H1 (cell line): ENCODE measurements around the gene CGRRF1. TPM values are rescaled to one million over a fixed set of nuclear protein-coding genes. Genes with fewer than 3 reads are reported as not detected.

ENCODE experiments used
- CTBP2 ChIP-seq: IDR thresholded peaks from 2 replicates; pipeline ENCODE4 v1.7.0; 2011; ENCODE audit warnings: borderline replicate concordance, mild to moderate bottlenecking, moderate library complexity, mixed read lengths, low read length; ENCODE audit not compliant: insufficient read depth, insufficient read length
- JUND ChIP-seq: IDR thresholded peaks from 2 replicates; pipeline ENCODE4 v1.6.1; 2011; ENCODE audit warnings: mild to moderate bottlenecking, improper control_type of control experiment, low read length
- KDM1A ChIP-seq: fragments of 200-600, 300-600 bp; sonication (generic); IDR thresholded peaks from 2 replicates; pipeline ENCODE4 v1.7.1; 2016; ENCODE audit warnings: mild to moderate bottlenecking, low read length, borderline replicate concordance
- KDM4A ChIP-seq: IDR thresholded peaks from one replicate; pipeline ENCODE4 v1.7.1; 2012; ENCODE audit warnings: low read depth, mild to moderate bottlenecking, moderate library complexity, low read length, inconsistent platforms; ENCODE audit not compliant: severe bottlenecking
- KDM5A ChIP-seq: fragments of 200-600 bp; IDR thresholded peaks from 2 replicates; pipeline ENCODE4 v1.7.1; 2012; ENCODE audit warnings: mild to moderate bottlenecking, low read length, inconsistent platforms, mixed read lengths
- RAD21 ChIP-seq, 2 experiments: IDR thresholded peaks in 1 of 2; conservative IDR thresholded peaks in 1 of 2; 2 replicates each; pipeline ENCODE4 v1.6.1; 2011; ENCODE audit warnings: low read depth in 2 of 2, low read length in 2 of 2, improper control_type of control experiment in 1 of 2, inconsistent platforms in 1 of 2, mild to moderate bottlenecking in 1 of 2, moderate library complexity in 1 of 2
- SAP30 ChIP-seq: fragments of 300-600 bp; sonication (generic); IDR thresholded peaks from 2 replicates; pipeline ENCODE4 v1.7.1; 2012; ENCODE audit warnings: low read length, moderate library complexity, mild to moderate bottlenecking, inconsistent platforms; ENCODE audit not compliant: insufficient read depth, insufficient replicate concordance
- SIX5 ChIP-seq: IDR thresholded peaks from 2 replicates; pipeline ENCODE4 v1.6.1; 2011; ENCODE audit warnings: mild to moderate bottlenecking, low read depth, low read length
- SP2 ChIP-seq: IDR thresholded peaks from 2 replicates; pipeline ENCODE4 v1.6.1; 2012; ENCODE audit warnings: mild to moderate bottlenecking, low read length, inconsistent platforms
- TAF1 ChIP-seq: IDR thresholded peaks from 2 replicates; pipeline ENCODE4 v1.6.1; 2011; ENCODE audit warnings: mild to moderate bottlenecking, low read depth, low read length
- polyA plus RNA-seq, 7 experiments: library from polyadenylated mRNA; depleted of rRNA in 3 of 7; stranded (reverse) in 5 of 7; unstranded in 2 of 7; fragments of >200 nt in 5 of 7; fragments of 200-250 nt in 2 of 7; gene quantifications; 1 replicate in 5 of 7; 2 replicates in 1 of 7; 4 replicates in 1 of 7; pipeline versions ENCODE4 v1.2.1 to v1.2.3, GENCODE V29; 2011 to 2013; ENCODE audit warnings: missing spikeins in 2 of 7, mixed read lengths in 2 of 7
- total RNA-seq: library from RNA; stranded (reverse); fragmentation: NEBNext Ultra II Directional; extraction: Animal tissue kit (Norgen Biotek cat#: 25700); gene quantifications from 2 replicates; pipeline ENCODE4 v1.2.1, GENCODE V29; 2021
- TF ChIP-seq, protein P1 (sequence below): fragments of 300-600 bp; sonication (generic); IDR thresholded peaks from 2 replicates; pipeline ENCODE4 v1.7.1; 2012; ENCODE audit warnings: low read length, moderate library complexity, mild to moderate bottlenecking, inconsistent platforms; ENCODE audit not compliant: insufficient replicate concordance

The CGRRF1 gene
- total and polyA plus RNA-seq, 2 of the 8 experiments (the other 6 are each of a cell fraction or from before 2014, with no cell fraction given) = 7.4 to 20.2 TPM

DNA sequence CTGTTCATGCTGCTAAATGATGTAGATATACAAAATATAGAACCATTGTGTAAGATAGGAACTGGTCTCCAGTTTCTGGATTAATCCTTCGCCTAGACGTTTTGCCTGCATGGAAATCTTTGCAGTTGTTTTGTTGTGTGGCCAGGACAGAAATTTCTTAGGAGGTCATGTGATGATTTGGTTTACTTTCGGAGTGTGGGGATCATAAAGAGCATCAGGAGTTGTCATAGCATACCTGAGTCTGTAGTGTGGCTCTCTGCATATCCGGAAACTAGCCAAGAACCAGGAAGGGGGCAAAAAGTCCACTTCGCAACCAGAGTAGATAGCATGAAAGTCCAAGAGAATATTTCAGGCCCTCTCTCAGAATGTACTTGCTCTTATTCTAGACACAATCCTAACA is 60.3 kb downstream of the CGRRF1 start (continued):
- TF ChIP-seq, protein P1, sequence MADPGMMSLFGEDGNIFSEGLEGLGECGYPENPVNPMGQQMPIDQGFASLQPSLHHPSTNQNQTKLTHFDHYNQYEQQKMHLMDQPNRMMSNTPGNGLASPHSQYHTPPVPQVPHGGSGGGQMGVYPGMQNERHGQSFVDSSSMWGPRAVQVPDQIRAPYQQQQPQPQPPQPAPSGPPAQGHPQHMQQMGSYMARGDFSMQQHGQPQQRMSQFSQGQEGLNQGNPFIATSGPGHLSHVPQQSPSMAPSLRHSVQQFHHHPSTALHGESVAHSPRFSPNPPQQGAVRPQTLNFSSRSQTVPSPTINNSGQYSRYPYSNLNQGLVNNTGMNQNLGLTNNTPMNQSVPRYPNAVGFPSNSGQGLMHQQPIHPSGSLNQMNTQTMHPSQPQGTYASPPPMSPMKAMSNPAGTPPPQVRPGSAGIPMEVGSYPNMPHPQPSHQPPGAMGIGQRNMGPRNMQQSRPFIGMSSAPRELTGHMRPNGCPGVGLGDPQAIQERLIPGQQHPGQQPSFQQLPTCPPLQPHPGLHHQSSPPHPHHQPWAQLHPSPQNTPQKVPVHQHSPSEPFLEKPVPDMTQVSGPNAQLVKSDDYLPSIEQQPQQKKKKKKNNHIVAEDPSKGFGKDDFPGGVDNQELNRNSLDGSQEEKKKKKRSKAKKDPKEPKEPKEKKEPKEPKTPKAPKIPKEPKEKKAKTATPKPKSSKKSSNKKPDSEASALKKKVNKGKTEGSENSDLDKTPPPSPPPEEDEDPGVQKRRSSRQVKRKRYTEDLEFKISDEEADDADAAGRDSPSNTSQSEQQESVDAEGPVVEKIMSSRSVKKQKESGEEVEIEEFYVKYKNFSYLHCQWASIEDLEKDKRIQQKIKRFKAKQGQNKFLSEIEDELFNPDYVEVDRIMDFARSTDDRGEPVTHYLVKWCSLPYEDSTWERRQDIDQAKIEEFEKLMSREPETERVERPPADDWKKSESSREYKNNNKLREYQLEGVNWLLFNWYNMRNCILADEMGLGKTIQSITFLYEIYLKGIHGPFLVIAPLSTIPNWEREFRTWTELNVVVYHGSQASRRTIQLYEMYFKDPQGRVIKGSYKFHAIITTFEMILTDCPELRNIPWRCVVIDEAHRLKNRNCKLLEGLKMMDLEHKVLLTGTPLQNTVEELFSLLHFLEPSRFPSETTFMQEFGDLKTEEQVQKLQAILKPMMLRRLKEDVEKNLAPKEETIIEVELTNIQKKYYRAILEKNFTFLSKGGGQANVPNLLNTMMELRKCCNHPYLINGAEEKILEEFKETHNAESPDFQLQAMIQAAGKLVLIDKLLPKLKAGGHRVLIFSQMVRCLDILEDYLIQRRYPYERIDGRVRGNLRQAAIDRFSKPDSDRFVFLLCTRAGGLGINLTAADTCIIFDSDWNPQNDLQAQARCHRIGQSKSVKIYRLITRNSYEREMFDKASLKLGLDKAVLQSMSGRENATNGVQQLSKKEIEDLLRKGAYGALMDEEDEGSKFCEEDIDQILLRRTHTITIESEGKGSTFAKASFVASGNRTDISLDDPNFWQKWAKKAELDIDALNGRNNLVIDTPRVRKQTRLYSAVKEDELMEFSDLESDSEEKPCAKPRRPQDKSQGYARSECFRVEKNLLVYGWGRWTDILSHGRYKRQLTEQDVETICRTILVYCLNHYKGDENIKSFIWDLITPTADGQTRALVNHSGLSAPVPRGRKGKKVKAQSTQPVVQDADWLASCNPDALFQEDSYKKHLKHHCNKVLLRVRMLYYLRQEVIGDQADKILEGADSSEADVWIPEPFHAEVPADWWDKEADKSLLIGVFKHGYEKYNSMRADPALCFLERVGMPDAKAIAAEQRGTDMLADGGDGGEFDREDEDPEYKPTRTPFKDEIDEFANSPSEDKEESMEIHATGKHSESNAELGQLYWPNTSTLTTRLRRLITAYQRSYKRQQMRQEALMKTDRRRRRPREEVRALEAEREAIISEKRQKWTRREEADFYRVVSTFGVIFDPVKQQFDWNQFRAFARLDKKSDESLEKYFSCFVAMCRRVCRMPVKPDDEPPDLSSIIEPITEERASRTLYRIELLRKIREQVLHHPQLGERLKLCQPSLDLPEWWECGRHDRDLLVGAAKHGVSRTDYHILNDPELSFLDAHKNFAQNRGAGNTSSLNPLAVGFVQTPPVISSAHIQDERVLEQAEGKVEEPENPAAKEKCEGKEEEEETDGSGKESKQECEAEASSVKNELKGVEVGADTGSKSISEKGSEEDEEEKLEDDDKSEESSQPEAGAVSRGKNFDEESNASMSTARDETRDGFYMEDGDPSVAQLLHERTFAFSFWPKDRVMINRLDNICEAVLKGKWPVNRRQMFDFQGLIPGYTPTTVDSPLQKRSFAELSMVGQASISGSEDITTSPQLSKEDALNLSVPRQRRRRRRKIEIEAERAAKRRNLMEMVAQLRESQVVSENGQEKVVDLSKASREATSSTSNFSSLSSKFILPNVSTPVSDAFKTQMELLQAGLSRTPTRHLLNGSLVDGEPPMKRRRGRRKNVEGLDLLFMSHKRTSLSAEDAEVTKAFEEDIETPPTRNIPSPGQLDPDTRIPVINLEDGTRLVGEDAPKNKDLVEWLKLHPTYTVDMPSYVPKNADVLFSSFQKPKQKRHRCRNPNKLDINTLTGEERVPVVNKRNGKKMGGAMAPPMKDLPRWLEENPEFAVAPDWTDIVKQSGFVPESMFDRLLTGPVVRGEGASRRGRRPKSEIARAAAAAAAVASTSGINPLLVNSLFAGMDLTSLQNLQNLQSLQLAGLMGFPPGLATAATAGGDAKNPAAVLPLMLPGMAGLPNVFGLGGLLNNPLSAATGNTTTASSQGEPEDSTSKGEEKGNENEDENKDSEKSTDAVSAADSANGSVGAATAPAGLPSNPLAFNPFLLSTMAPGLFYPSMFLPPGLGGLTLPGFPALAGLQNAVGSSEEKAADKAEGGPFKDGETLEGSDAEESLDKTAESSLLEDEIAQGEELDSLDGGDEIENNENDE = no peak
- TF ChIP-seq SP2 = no peak
- TF ChIP-seq RAD21 (IDR thresholded peaks at IDR 0.05 in 1 of 2, conservative IDR thresholded peaks at IDR 0.05 in 1 of 2; ENCODE audit: low read depth in 2 of 2, low read length in 2 of 2) = no peak
- TF ChIP-seq KDM5A = no peak
- TF ChIP-seq SIX5 = no peak
- TF ChIP-seq CTBP2 = no peak
- TF ChIP-seq SAP30 = no peak
- no peak for TF ChIP-seq JUND
- TF ChIP-seq KDM1A = no peak
- no peak for TF ChIP-seq TAF1
- TF ChIP-seq KDM4A = no peak
